ENCODE data around the gene PGBD1. TPM values are rescaled to one million over a fixed set of nuclear protein-coding genes. Genes with fewer than 3 reads are reported as not detected.

The PGBD1 gene
- total and polyA plus RNA-seq, 2 of the 13 experiments (the other 11 are each of a cell fraction or from before 2014, with no cell fraction given): 3.6 to 6.9 TPM

GRCh38 chr6:28251661-28252008 is 29.7 kb upstream of the PGBD1 start:
- in situ Hi-C loops (cut with HindIII; ENCODE audit: extremely low pct_ligation_motif_present, low pct_unique_long_range_greater_than_20kb) (loop anchor here (5.0 kb wide), 1 partner anchor 114 kb away; no protein-coding TSS in a partner anchor), intact Hi-C loops (cut with micrococcal nuclease; ENCODE audit: unreplicated experiment) (loop anchor here (1.0 kb wide), 7 partner anchors 16 to 115 kb away; partner anchors contain the start of genes PGBD1, ZKSCAN3, ZKSCAN8 and ZSCAN26)
- DNase-seq (ENCODE audit: low spot score): no peak
- Histone ChIP-seq H3K79me2 (ENCODE audit: insufficient read depth, low read length) (peaks cover 11% of the 10 kb centered on the region), H2AFZ (ENCODE audit: low read length) (peak overlapping the region; percentile 99), H3K27ac (ENCODE audit: extremely low read length, insufficient read depth, low read length) (peak overlapping the region; percentile 30), H3K9ac (ENCODE audit: insufficient read depth, low read depth, low read length) (peak overlapping the region; percentile 79), H3K4me3 (replicated peaks in 1 of 3; ENCODE audit: insufficient read depth in 1 of 3, low read depth in 2 of 3, low read length in 3 of 3) (peak overlapping the region; percentile 85 to 98 (median 97)), H3K36me3 (replicated peaks in 1 of 2; ENCODE audit: control insufficient read depth in 1 of 2, insufficient read depth in 2 of 2, low read length in 2 of 2) (peaks cover 2 to 16% of the 10 kb centered on the region in 2 experiments; a peak in 4 of 5 replicates), H3K4me2 (ENCODE audit: low read depth, low read length) (peak overlapping the region; percentile 95), H3K27me3 (ENCODE audit: control insufficient read depth in 1 of 2, insufficient read depth in 2 of 2, low read length in 2 of 2) (no peaks in the 10 kb centered on the region; a peak in 1 of 5 replicates), H3K4me1 (ENCODE audit: insufficient read depth, low read length) (peaks cover 27% of the 10 kb centered on the region), H4K20me1 (ENCODE audit: insufficient read depth, low read length) (no peaks in the 10 kb centered on the region), H3K9me3 (ENCODE audit: low read length) (no peaks in the 10 kb centered on the region)
- CTCF ChIA-PET (ENCODE audit: low intra/inter-chr PET ratio, low total read pairs): no interaction called here
- POLR2A ChIA-PET: interaction anchor here (0.8 to 3.6 kb wide), 18 partner anchors 16 to 335 kb away, joined by 3 to 67 read pairs (median 5); partner anchors contain the start of genes PGBD1, ZKSCAN3, ZKSCAN8 and ZSCAN16
- BruUV-seq (replicated peaks): TSS peak; percentile 66
- WGBS (ENCODE audit: low lambda C conversion rate): 0% methylated on average over 13 of the region's 25 CpGs
- ATAC-seq: peak; percentile 64
- FAIRE-seq: no peak
- TF ChIP-seq ZNF552 (CRISPR knock-in tag; IDR thresholded peaks at IDR 0.05; ENCODE audit: borderline replicate concordance): no peak
- TF ChIP-seq NCOA5 (CRISPR knock-in tag; IDR thresholded peaks at IDR 0.05): no peak
- TF ChIP-seq ZNF567 (CRISPR knock-in tag; IDR thresholded peaks at IDR 0.05; ENCODE audit: borderline replicate concordance): 0 out of 2 replicates have a peak, but pooled peaks have one; percentile 15
- TF ChIP-seq BATF2 (CRISPR knock-in tag; IDR thresholded peaks at IDR 0.05): no peak
- TF ChIP-seq KAT2B (IDR thresholded peaks at IDR 0.05; ENCODE audit: borderline replicate concordance, low read depth, low read length): no peak
- TF ChIP-seq KDM2A (CRISPR knock-in tag; IDR thresholded peaks at IDR 0.05; ENCODE audit: borderline replicate concordance, low read depth): peak; percentile 6
- no peak for TF ChIP-seq ZGPAT (CRISPR knock-in tag; IDR thresholded peaks at IDR 0.05)
- no peak for TF ChIP-seq SYNCRIP (IDR thresholded peaks at IDR 0.05; ENCODE audit: insufficient read depth, low read depth, low read length)
- TF ChIP-seq NFE2L1 (CRISPR knock-in tag; IDR thresholded peaks at IDR 0.05; ENCODE audit: borderline replicate concordance): no peak
- TF ChIP-seq ZNF816 (CRISPR knock-in tag; IDR thresholded peaks at IDR 0.05; ENCODE audit: borderline replicate concordance): no peak
- peak; percentile 61; the same call in 1 of the 2 replicates for TF ChIP-seq RBFOX2 (IDR thresholded peaks at IDR 0.05; ENCODE audit: low read depth, low read length)
- 0 out of 2 replicates have a peak, but pooled peaks have one; percentile 42 for TF ChIP-seq CHD2 (IDR thresholded peaks at IDR 0.05; ENCODE audit: low read depth, low read length)
- no peak for TF ChIP-seq ZNF460 (CRISPR knock-in tag; IDR thresholded peaks at IDR 0.05; ENCODE audit: borderline replicate concordance)
- no peak for TF ChIP-seq ZNF407 (CRISPR knock-in tag; IDR thresholded peaks at IDR 0.05; ENCODE audit: not compliant biosample characterization)

All from HepG2 (cell line).